Measurements from ENCODE around the gene IQGAP1. TPM values are rescaled to one million over a fixed set of nuclear protein-coding genes. Genes with fewer than 3 reads are reported as not detected.
"Not testable (repeated sequence)": the region's sequence is repeated elsewhere in the genome, so short reads cannot be mapped to it uniquely, and the experiment has no call there.

Gene IQGAP1
- total RNA-seq, 1 donor from 2014 or later, result 157 TPM

DNA sequence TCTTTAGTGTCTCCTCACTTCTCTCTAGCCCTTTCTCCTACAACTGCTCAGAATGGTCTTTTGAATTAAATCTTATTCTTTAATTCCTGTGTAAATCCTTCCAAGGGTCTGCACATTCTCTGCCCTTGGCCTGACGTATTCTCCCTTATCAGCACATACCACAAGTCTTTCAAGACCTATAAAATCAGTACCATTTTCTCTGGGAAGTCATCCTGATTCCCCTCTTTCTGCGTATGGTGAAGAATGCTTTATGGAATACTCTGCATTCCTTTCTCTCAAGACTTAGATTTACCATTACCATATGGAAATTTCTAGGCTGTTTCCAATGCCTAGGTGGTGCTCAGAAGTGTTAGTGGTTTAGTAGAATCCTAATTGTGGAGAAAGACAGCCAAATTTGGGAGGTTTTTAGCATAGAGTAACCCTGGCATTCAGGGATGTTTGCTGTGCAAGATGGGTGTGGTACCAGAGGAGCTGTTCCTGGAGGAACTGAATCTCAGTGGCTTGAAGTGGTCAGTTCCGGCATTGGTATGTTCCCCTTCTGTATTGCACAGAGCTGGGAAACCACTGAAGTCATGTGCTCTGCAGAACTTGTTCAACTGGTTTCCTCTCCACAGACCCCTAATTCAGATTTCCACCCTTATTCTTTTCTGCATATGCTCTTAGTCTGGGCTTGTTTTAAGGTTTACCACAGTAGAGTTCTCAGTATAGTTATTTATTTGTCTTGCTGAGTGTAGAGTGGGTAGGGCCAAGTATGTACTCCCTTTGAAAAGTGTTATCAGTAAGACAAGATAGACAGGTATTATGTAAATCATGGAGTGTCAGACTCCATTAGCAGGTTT, 24.5 kb downstream of the IQGAP1 start:
- peak; percentile 92 for ATAC-seq

DNA sequence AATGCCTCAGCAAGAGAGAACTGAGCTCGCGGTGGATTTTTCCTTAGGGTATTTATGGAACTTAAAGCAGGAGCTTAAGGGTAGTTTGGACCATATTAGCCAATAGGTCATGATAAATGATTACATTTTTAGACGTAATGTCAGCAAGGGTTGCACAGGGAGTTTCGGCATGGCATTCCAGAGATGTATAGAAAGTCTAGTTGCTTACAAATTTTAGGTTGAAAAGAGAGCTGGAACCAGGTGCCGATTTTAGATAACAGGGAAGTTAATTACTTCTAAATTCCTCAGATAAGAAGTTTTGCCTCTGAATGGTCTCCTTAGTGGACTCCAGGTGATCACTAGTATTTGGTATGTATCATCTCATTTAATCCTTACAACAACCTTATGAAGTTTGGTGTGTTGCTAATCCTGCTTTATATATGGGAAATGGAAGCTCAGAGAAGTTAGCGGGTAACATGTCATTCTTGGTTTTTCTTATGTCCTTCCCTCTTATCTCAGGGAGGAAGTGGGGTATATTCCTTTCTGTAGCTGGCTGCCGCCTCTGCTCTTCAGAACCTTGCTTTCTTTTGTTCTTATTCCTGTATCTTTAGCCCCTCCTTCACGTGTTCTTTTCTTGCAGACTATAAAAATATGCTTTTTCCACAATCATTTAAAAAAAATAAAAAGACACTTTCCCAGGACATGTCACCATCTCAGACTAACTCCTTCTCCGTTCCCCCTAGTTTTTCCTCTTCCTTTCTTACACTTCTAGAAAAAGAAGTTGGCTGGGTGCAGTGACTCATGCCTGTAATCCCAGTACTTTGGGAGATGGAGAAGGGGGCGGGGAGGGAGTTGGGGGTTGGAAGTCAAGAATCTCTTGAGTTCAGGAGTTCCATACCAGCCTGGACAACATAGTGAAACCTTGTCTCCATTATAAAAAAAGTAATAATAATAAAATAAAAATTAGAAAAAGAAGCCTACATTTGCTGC, 25.7 kb downstream of the IQGAP1 start:
- ATAC-seq, result no peak

DNA sequence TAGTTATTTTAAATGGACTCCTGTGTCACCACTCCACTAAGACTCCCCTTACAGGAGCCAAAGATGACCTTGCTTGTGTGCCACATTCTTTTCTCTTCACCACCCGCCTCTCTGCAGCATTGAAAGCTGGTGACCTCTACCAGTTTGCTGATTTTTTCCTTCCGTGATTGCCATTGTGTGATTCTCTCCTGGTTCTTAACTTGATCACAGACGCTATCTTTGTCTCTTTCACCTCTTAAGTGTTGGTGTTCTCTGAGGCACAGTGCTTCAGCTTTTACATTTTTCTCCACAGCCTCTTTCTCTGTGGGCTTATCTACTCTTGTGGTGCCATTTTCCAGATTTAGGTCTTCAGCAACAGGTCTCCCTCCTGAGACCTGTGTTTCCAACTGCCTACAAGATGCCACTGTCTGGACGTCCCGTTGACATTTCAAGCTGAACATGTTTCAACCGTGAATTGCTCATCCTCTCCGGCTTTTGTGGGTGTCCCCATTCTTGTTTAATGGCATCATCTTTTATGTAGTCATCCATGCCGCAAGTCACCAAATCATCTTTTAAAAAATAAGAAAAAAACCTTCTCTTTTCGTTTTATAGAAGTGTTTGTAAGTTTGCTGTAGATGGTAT, 26.5 kb downstream of the IQGAP1 start:
- peak; percentile 49 for ATAC-seq

DNA sequence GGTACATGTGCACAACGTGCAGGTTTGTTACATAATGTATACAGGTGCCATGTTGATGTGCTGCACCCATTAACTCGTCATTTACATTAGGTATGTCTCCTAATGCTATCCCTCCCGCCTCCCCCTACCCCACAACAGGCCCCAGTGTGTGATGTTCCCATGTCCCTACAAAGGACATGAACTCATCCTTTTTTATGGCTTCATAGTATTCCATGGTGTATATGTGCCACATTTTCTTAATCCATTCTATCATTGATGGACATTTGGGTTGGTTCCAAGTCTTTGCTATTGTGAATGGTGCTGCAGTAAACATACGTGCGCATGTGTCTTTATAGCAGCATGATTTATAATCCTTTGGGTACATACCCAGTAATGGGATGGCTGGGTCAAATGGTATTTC, 28.0 kb downstream of the IQGAP1 start:
- not testable (repeated sequence) for ATAC-seq

DNA sequence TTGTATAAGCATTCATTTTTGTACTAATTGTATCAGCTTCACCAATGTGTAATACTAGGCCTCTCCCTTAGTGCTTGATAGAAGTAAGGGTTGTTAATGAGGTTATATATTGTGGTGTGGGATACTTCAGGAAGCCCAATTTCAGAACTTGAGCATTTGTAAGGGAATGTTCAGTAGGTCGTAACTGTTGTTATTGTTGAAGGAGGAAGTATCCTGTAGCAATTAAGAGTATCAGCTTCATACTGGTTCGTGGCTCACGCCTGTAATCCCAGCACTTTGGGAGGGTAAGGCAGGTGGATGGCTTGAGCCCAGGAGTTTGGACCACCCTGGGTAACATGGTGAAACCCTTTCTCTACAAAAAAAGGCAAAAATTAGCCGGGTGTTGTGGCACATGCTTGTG, 30.6 kb downstream of the IQGAP1 start:
- no peak for ATAC-seq

DNA sequence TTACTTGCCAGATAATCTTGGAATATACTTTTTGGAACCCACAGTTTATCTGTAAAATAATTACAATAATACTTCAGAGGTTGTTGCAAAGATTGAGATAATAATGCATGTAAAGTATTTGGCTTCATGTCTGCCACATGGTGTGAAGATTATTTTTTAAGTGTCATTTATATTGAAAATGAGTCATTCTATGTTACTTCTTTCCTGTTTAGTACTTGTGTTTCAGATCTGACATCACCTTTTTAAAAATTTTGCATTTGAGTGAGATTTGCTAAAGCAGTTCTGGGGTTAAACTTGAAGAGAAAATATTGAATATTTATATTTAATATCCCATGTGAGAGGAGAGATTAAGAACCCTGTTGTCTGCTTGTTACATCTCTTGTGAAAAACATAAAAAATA, 31.2 kb downstream of the IQGAP1 start:
- no peak for ATAC-seq

DNA sequence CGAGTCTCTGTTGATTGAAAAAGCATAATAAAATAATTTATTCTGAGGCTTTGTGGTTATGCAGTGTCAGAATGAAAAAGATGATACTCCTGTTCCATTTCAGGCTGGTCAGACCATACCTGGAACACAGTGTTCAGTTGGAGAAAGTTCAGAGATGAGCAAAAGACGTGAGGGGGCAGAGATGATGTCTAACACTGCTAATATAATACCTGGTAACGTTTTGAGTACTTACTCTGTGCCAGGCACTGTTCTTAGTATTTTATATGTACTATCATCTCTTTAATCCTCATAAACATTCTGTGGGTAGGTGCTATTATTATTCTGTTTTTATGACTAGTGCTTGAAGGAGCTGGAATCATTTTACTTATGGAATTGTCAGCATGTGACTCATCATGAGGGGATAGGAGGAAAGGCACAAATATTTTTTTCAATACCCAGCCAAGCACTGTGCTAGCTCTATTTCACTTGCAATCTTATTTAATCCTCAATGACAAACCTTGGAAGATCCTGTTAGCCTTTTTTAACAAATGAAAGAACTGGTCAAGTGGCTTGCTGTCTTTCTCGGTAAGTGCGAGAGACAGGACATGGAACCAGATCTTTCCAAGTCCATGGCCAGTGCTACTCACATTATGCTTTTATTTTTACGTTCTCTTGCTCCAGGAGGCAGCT, 31.8 kb downstream of the IQGAP1 start:
- ATAC-seq, result peak; percentile 82

DNA sequence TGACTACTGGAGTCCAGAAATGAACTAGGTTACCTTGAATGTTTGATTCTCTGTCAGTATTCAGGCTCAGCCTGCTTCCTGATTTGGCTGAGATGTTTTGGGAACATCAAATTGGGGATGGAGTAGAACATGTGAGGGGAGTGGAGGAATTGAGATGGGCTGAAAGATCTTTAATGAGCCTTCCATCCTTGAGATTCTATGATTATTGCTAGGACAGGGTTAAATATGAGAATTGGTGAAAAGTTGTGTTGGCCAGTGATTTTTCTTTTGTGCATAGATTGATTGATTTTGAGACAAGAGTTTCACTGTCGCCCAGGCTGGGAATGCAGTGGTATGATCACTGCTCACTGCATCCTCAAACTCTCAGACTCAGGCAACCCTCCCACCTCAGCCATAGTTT, 32.4 kb downstream of the IQGAP1 start:
- no peak for ATAC-seq

DNA sequence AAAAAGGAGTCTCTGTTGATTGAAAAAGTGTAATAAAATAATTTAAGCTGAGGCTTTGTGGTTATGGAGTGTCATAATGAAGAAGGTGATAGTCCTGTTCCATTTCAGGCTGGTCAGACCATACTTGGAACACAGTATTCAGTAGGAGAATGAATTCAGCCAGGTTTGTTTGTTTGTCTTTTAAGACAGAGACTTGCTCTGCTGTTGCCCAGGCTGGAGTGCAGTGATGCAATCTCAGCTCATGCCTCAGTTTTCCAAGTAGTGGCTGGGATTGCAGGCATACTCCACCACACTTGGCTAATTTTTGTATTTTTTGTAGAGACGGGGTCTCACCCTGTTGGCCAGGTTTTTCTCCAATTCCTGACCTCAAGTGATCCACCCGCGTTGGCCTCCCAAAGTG, 33.5 kb downstream of the IQGAP1 start:
- ATAC-seq, result no peak

DNA sequence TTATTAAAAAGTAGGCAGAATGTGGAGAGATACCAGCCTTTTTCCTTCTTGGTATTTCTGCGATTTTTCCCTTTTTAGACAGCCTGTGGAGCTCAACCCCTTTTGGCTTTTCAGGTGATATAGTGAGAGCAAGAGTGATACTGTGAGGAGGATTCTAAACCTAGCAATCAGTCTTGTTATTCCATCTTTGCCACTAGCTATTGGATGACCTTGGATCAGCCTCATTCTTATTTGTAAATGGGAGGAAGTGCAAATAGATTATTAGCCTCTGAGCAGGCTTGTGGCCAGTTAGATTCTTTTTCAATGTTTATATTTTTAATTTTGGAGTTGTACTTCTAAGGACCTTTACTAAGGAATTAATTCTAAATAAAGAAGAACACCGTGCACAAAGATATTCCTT, 34.0 kb downstream of the IQGAP1 start:
- no peak for ATAC-seq

DNA sequence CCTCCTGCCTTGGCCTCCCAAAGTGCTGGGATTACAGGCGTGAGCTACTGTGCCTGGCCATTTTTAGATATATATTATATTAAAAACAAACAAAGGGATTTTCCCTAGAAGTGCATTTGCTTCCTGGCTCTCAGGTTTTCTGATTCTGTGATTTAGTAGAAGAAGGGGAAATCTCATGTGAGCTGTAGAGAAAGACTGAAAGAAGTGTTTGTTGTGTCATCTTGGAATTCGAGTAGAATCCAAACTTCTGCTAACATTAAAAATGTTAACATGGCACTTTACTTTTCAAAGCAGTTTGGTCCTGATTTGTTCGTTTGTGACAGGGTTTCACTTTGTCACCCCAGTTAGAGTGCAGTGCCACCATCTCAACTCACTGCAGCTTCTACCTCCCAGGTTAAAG, 34.9 kb downstream of the IQGAP1 start:
- ATAC-seq, result no peak

DNA sequence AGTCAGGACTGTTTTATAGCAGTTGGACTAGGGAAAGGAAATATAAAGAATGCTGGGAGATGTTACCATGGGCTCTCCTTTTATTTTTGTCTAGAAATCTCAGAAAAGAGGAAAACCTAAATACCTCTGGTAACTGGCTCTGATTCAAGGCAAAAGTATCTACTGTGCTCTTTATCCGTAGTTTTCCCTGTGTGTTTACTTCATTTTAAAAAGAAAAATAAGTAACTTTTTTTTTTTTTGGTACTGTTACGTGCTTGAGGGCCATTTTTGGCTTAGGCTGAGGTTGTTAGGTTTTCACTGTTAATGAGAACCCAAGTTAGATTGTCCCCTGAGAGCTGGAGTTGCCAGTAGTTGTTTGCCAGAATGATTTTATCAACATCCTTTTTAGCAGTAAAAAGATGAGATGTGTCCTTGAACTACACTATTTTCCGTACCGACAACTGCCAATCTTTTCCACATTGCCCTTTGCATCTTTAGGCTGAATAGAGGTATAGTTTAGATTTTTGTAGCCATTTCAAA, 35.8 kb downstream of the IQGAP1 start:
- ATAC-seq, result no peak

DNA sequence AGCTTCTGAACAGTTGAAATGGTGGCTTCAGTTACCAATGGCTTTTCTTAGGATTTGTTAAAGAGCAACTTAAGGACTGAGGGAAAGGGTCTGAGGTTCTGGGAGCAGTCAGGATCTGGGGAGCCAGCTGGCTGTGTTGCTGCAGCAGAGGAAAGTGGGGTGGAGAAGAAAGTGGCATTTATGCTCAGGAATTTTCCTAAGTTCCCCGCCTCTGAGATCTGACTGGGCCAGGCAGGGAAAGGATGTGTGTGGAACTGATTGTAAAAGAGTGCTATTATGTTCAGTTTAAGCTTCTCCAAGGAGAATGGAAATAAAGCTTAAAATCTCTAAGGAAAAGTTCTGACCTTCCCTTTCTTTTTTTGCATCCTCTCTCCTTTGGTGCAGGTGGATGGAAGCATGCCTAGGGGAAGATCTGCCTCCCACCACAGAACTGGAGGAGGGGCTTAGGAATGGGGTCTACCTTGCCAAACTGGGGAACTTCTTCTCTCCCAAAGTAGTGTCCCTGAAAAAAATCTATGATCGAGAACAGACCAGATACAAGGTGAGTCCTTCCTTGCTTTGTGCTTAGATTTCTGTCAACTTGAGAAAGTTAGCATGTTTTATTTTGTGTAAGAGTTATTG, 37.8 kb downstream of the IQGAP1 start:
- no peak for ATAC-seq

DNA sequence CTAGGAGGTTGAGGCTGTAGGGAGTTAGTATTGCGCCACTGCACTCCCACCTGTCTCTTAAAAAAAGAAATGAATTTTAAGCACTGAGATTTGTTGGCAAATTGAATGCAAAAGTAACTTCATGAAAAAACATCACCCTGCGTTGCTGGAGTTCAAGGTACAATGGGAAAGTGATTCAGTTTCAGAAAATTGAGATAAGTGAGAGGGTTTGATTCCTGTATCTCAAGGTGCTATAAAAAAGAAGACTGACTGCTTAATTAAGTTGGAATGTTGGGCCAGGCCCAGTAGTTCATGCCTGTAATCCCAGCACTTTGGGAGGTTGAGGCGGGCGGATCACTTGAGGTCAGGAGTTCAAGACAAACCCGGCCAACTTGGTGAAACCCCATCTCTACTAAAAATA, 39.1 kb downstream of the IQGAP1 start:
- no peak for ATAC-seq

DNA sequence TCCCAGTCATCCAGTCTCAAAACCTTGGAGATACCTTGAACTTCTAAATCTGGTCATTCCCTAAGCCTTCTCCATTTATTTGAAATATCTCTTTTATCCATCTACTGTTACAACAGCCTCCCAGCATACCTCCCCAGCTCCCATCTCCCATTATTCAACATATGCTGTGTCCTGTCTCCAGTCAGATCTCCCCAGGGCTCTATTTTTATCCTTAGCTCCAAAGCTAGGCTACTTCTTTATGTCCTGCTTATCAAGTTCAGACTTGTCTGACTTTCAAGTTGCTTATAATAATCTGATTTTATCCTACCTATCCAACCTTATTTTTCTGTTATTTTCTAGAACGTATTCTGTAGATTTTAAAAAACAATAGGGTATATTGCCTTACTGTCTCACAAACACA, 44.2 kb downstream of the IQGAP1 start:
- no peak for ATAC-seq

DNA sequence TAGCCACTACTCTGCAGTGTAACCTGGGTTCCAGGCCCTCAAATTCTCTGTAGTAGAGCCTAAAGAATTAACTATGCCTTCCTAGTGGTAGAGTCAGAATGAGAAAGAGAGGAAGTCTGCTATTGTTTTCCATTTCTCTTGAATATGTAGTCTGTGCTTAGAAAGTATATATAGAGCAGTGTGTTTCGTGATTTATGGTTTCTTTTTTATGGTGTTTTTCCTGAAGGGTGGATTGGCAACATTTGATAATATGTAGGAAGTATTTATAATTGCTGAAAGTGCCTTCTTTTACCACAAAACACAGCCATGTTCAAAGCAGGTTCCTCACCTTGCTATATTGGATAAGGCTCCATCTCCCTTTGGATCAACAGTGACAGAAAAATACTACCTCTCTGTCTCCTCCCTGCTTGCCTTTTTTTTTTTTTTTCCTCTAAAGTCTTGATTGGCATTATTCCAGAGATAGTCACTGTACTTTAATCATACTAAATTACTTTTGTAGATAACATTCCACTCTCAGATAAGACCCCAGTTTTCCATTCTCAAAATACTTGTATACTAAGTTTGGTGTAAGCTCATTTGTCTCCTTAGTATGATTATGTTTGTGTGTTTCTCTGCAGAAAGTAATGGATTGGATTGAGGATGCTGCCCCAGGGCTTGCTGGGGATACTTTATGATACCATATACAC, 47.8 kb downstream of the IQGAP1 start:
- no peak for ATAC-seq

DNA sequence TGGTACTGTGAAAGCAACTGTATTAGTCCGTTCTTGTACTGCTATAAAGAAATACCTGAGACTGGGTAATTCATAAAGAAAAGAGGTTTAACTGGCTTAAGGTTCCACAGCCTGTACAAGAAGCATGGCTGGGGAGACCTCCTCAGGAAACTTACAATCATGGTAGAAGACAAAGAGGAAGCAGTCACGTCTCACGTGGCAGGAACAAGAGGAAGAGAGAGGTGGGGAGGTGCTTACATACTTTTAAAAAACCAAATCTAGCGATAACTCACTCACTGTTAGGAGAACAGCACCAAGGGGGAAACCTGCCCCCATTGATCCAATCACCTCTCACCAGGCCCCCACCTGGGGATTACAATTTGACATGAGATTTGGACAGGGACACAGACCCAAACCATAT, 48.9 kb downstream of the IQGAP1 start:
- no peak for ATAC-seq

DNA sequence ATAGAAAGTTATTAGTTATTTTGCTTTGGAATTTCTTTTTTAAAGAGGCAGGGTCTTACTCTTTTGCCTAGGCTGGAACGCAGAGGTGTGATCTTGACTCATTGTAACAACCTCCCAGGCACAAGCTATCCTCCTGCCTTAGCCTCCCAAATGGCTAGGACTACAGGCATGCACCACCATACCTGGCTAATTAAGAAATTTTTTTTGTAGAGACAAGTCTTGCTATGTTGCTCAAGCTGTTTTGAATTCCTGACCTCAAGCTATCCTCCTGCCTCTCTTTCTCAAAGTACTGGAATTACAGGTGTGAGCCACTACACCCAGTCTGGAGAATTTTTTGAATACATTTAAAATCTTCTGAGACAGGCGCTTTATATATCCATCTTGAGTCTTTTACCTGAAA, 49.5 kb downstream of the IQGAP1 start:
- no peak for ATAC-seq

DNA sequence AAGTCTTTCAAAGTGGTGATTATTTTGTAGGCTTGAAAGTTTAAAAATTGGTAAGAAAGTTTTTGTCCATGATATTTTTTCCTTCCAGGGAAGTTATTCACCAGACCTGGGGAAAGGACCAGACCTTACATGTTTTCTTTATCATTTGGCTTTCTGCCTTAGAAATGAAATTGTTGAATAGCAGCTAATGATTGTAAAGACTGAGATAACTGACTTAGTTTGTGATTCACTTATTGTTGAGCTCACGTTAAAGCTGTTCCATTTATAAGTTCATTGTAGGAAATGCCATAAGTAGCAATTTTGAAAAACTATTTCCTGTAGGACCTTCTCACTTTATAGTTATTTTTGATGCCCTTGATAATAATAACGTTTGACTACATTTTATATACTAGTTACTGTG, 51.9 kb downstream of the IQGAP1 start:
- ATAC-seq, result no peak

DNA sequence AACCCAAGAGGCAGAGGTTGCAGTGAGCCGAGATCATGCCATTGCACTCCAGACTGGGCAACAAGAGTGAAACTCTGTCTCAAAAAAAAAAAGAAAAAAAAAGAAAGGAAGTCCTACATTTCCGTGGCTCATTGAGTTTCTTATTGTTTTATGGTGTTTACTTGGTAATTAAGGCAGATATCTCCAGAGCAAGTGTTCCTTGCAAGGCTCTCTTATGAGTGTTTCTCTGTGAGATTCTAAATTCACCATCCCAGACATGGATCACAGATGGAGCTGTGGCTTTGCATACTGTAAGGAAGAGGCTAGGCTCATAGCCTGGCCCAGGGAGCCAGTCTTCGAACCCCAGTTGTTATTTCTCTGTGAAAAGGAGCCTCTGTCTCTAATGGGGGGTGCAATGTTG, 53.0 kb downstream of the IQGAP1 start:
- ATAC-seq, result no peak

DNA sequence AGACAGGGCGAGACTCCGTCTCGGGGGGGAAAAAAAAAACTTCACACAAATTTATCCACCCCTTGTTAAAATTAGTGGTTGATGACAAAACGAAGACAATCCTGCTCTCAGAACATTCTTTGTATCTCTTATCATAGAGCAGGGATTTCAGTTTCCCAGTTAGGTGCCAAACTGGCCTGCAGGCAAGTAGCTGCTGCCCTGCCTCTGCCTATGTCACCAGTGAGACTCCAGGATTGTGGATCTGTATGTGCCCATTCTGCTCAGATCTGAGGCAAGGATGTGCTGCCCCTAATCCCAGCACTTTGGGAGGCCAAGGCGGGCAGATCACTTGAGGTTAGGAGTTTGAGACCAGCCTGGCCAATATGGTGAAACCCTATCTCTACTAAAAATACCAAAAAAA, 54.4 kb downstream of the IQGAP1 start:
- ATAC-seq, result no peak

All from esophagus mucosa (tissue), 1 donor.